ENCODE results near the gene ARHGEF37.

Gene ARHGEF37

DNA sequence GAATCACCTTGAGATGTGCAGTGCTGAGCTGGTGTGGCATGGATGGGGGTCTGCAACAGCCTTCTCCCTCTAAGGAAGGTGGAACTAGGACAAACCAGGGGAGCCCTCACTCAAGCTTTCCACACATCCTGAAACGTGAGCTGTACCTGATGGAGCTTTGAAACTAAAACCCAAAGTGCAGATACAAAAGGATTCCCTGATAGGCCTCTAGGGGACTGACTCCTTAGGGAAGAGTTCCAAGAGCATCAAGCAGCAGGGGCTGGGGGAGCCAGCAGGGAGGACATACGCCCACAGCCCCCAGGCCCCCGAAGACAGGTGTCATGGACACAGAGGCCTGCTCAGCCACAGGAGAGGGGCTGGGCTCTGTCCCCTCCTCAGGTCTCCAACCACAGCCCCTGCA, 17.7 kb downstream of the ARHGEF37 start:
- H3K9me3 Mint-ChIP-seq: no peaks in the 10 kb centered on the region
- H3K4me3 Mint-ChIP-seq: no peak overlapping the region
- no peaks in the 10 kb centered on the region for H3K36me3 Mint-ChIP-seq (ENCODE audit: low read depth)
- no peak for DNase-seq (ENCODE audit: low spot score)
- peaks cover 2% of the 10 kb centered on the region for H3K27me3 Mint-ChIP-seq (ENCODE audit: low read depth)
- H3K4me1 Mint-ChIP-seq (ENCODE audit: low read depth): peaks cover 3% of the 10 kb centered on the region
- no peak overlapping the region for H3K27ac Mint-ChIP-seq

DNA sequence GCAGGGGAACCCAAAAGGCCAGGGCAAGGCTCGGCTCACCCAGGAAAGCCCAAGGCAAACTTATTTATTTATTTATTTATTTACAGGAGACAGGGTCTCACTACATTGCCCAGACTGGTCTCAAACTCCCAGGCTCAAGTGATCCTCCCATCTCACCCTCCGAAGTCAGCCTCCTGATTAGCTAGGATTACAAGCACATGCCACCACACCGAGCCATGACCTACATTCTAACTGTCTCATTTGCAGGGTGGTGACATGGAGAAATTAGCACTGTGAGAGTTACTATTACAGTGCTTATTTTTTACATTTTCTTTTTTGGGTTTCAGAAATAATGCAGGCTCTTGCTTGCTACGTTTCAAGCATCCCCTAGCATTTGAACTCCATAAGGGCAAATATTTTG, 18.1 kb downstream of the ARHGEF37 start:
- Mint-ChIP-seq H3K36me3 (ENCODE audit: low read depth) (no peaks in the 10 kb centered on the region), H3K4me3 (no peak overlapping the region), H3K4me1 (ENCODE audit: low read depth) (peaks cover 5% of the 10 kb centered on the region), H3K27me3 (ENCODE audit: low read depth) (peaks cover 2% of the 10 kb centered on the region), H3K9me3 (no peaks in the 10 kb centered on the region), H3K27ac (no peak overlapping the region)
- no peak for DNase-seq (ENCODE audit: low spot score)

DNA sequence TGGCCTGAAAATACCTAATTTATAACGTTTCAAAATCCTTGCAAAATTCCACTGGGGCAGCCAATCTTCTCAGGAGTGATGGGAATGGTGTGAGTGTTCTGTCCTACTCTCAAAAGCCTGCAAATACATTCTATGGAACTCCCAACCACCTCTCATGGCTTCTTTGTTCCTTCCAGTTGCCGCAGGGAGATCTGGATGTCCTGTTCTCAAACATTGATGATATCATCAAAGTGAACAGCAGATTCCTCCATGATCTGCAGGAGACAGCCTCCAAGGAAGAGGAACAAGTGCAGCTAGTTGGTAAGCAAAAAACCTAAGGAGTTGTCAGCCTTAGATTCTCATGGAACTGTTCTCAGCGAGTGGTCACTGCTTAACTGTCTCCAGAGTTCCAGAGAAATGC, 19.6 kb downstream of the ARHGEF37 start:
- Mint-ChIP-seq H3K4me3 (no peak overlapping the region), H3K9me3 (no peaks in the 10 kb centered on the region), H3K27ac (no peak overlapping the region), H3K36me3 (ENCODE audit: low read depth) (no peaks in the 10 kb centered on the region), H3K4me1 (ENCODE audit: low read depth) (peaks cover 10% of the 10 kb centered on the region), H3K27me3 (ENCODE audit: low read depth) (peaks cover 2% of the 10 kb centered on the region)
- DNase-seq (ENCODE audit: low spot score): no peak

DNA sequence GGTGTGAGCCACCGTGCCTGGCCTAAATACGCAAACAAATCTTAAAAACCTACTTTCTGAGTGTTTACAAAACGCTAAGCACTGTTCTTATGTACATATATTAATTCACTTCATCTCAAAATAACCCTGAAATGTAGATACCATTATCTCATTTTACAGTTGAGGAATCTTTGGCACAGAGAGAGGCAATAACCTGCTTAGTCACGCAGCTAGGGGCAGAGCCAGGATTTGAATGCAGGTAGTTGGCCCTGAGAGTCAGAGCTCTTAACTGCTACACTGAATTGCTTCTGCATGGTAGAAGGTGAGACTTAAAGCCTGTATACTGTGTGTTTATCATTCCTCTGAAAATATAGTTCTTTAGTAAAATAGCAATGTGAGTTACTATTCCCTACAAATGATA, 21.9 kb downstream of the ARHGEF37 start:
- H3K27ac Mint-ChIP-seq: no peak overlapping the region
- H3K4me1 Mint-ChIP-seq (ENCODE audit: low read depth): peaks cover 18% of the 10 kb centered on the region
- H3K27me3 Mint-ChIP-seq (ENCODE audit: low read depth): peaks cover 2% of the 10 kb centered on the region
- H3K36me3 Mint-ChIP-seq (ENCODE audit: low read depth): no peaks in the 10 kb centered on the region
- H3K4me3 Mint-ChIP-seq: no peak overlapping the region
- H3K9me3 Mint-ChIP-seq: no peaks in the 10 kb centered on the region
- no peak for DNase-seq (ENCODE audit: low spot score)

DNA sequence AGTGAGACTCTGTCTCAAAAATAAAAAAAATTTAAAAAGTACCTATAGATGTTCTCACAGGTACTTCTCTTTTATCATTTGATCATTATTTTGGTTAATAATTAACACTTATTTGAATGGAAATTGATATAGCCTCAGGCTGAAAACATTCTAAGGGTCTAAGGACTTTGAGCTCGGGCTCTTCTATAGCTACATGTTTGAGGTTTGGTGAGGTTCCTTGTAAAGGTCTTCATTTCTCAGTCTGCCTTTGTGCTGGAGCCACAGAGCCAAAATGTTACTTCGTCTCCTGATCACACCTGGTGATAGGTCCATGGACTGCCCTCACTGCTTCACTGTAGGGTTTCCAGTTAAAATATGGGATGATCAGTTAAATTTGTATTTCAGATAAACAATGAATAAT, 22.6 kb downstream of the ARHGEF37 start:
- Mint-ChIP-seq H3K27me3 (ENCODE audit: low read depth) (peaks cover 2% of the 10 kb centered on the region), H3K4me1 (ENCODE audit: low read depth) (peaks cover 18% of the 10 kb centered on the region), H3K27ac (no peak overlapping the region), H3K36me3 (ENCODE audit: low read depth) (no peaks in the 10 kb centered on the region), H3K4me3 (no peak overlapping the region), H3K9me3 (no peaks in the 10 kb centered on the region)
- no peak for DNase-seq (ENCODE audit: low spot score)

DNA sequence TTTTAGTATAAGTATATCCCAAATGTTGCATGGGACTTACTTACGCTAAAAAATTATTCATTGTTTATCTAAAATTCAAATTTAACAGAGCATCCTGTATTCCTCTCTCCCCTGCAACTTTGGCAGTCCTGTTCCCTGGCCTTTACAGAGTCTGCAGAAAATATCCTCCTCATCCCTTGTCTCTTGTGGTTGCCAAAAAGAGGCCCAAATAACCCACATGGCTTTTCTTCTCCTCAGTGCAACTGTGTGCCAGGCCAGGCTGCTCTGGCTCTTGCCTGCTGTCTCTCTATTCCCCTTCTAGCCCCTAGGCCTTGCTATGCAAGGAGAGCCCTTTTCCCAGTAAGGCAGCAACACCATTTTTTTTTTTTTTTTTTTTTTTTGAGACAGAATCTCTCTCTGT, 23.0 kb downstream of the ARHGEF37 start:
- Mint-ChIP-seq H3K27me3 (ENCODE audit: low read depth) (peaks cover 2% of the 10 kb centered on the region), H3K36me3 (ENCODE audit: low read depth) (no peaks in the 10 kb centered on the region), H3K9me3 (peaks cover 4% of the 10 kb centered on the region), H3K4me1 (ENCODE audit: low read depth) (peaks cover 18% of the 10 kb centered on the region), H3K27ac (no peak overlapping the region), H3K4me3 (no peak overlapping the region)
- DNase-seq (ENCODE audit: low spot score): no peak

DNA sequence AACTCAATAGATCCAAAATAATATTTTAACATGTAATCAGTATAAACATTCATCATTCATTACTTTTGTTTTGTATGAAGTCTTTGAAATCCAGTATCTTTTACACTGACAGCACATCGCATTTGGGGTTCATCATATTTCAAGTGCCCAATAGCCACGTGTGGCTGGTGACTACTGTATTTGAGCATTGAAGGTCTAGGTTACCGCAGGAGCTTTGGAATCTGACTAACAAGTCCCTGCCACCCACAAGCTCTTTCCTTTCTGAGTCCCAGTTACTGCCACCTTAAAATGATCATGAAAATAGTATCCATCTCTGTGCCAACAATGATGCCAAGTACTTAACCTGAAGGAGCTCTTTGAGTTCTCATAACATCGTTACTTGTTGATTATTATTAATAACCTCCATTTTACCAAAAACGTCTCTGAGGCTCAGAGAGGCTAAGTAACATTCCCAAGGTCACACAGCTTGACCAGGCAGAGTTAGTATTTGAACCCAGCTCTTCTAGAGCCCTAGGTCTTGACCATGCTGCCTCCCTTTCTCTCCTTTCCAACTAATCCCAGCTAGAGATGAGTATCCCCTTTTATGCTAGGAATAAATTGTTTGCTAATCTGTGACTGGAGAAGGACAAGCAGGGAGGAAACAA, 24.2 kb downstream of the ARHGEF37 start:
- H3K27me3 Mint-ChIP-seq (ENCODE audit: low read depth): peaks cover 2% of the 10 kb centered on the region
- H3K9me3 Mint-ChIP-seq: peaks cover 4% of the 10 kb centered on the region
- DNase-seq (ENCODE audit: low spot score): no peak
- H3K4me3 Mint-ChIP-seq: peak overlapping the region; percentile 65
- H3K36me3 Mint-ChIP-seq (ENCODE audit: low read depth): no peaks in the 10 kb centered on the region
- H3K27ac Mint-ChIP-seq: no peak overlapping the region
- H3K4me1 Mint-ChIP-seq (ENCODE audit: low read depth): peaks cover 18% of the 10 kb centered on the region

DNA sequence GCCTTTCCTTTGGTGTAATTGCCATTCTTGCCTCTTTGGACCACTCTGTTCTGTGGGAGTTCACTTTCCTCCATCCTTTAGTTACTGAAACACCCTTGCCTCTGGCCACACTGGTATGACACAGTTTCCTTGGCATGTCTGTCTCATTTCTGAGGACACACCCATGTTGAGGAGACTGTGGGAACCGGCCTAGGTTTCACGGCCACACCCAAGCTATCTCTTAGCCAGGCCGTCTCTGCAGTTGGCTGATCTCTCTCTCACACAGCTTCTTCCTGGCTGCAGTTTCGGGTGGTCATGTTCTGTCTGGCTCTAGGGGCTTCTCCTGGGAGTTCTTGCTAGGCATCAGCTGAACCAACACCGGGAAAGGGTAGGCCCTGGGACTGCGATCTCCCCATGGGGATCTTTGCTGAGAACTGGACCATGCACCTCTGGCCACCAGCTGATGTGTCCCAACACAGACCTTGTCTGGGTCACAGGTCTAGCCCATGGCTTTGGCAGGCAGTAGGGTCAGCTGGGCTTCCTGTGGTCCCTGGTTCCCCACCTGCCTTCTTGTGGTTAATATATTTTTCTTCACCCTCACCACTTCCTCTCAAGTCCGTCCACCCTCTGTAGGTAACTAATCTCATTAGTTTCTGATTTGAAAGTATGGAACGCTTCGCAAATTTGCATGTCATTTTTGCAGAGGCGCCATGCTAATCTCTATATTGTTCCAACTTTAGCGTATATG, 24.9 kb downstream of the ARHGEF37 start:
- DNase-seq (ENCODE audit: low spot score): no peak
- H3K36me3 Mint-ChIP-seq (ENCODE audit: low read depth): no peaks in the 10 kb centered on the region
- H3K27me3 Mint-ChIP-seq (ENCODE audit: low read depth): peaks cover 2% of the 10 kb centered on the region
- peaks cover 4% of the 10 kb centered on the region for H3K9me3 Mint-ChIP-seq
- peak overlapping the region; percentile 65 for H3K4me3 Mint-ChIP-seq
- peak overlapping the region; percentile 43 for H3K27ac Mint-ChIP-seq
- peaks cover 18% of the 10 kb centered on the region for H3K4me1 Mint-ChIP-seq (ENCODE audit: low read depth)

DNA sequence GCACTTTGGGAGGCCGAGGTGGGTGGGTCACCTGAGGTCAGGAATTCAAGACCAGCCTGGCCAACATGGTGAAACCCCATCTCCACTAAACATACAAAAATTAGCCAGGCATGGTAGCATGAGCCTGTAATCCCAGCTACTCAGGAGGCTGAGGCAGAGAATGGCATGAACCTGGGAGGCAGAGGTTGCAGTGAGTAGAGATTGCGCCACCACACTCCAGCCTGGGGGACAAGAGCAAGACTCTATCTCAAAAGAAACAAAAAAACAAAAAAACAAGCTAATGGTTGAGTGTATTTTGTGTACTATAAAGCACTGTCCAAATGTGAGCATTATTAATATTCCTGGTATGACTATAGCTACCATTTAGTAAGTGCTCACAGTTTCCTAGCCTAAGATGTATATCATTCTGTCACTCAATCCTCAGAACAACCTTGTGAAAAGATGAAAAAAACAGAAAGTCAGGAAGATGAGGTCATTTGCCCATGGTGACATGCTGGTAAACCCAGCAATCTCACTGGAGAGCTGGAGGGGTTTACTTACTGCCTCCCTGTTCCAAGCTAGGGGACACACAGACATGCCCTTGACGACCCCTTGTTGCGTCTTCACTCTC, 27.7 kb downstream of the ARHGEF37 start:
- Mint-ChIP-seq H3K4me1 (ENCODE audit: low read depth) (peaks cover 18% of the 10 kb centered on the region), H3K9me3 (peaks cover 4% of the 10 kb centered on the region), H3K27ac (no peak overlapping the region), H3K4me3 (no peak overlapping the region), H3K36me3 (ENCODE audit: low read depth) (no peaks in the 10 kb centered on the region), H3K27me3 (ENCODE audit: low read depth) (no peaks in the 10 kb centered on the region)
- DNase-seq (ENCODE audit: low spot score): no peak

DNA sequence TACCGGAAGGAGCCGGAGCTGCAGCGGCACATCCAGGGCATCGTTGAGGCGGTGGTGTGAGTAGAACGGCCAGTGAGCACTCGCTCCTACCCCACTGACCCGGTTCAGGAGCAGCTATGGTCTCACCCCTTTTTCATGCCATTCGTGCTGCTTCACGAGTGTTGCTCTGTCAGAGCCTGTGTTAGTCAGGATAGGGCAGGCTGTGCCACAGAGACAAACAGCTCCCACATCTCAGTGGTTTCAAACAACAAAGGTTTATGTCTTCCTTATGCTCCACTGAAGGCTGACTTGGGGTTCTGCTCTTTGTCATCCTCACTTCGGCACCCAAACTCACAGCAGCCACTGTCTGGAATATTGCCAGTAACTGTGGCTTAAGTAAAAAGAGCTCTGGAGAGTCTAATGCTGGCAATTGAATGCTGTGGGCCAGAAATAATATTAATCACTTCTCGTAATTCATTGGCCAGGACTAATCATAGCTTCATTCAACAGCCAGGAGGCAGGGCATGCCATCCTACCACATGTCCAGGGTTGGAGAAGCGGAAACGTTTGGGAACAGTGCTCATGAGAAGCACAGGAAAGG, 28.4 kb downstream of the ARHGEF37 start:
- DNase-seq (ENCODE audit: low spot score): no peak
- no peak overlapping the region for H3K27ac Mint-ChIP-seq
- H3K9me3 Mint-ChIP-seq: peaks cover 4% of the 10 kb centered on the region
- no peaks in the 10 kb centered on the region for H3K27me3 Mint-ChIP-seq (ENCODE audit: low read depth)
- no peaks in the 10 kb centered on the region for H3K36me3 Mint-ChIP-seq (ENCODE audit: low read depth)
- peaks cover 17% of the 10 kb centered on the region for H3K4me1 Mint-ChIP-seq (ENCODE audit: low read depth)
- no peak overlapping the region for H3K4me3 Mint-ChIP-seq

DNA sequence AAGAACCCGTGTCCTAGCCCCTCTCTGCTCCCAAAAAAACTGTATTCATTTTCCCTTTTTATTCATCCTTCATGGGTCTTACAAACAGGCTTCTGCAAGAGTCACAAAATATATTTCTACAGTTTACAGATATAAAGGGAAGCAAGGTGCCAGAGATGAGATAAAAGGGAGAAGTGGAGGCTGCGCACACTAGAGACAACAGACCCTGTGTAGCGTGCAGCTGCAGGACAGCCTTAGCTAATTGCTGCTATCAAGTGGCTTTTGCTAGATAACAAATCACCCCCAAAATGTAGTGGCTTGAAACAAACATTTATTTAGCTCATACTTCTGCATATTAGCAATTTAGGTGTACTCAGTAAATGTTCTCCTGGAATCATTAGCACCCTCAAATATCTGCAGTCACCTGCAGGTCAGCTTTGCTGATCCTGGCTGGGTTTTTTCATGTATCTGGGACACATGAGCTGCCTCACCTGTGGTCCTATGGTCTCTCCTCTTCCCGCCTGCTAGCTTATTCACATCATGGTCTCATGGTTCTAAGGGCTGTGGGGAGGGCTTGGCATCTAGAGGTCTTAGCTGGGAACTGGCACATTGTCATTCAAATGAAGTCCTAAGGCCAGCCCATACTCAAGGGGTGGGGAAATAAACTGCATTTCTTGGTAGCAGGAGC, 29.4 kb downstream of the ARHGEF37 start:
- peaks cover 14% of the 10 kb centered on the region for H3K4me1 Mint-ChIP-seq (ENCODE audit: low read depth)
- H3K36me3 Mint-ChIP-seq (ENCODE audit: low read depth): no peaks in the 10 kb centered on the region
- no peak for DNase-seq (ENCODE audit: low spot score)
- H3K27me3 Mint-ChIP-seq (ENCODE audit: low read depth): no peaks in the 10 kb centered on the region
- H3K9me3 Mint-ChIP-seq: peaks cover 4% of the 10 kb centered on the region
- no peak overlapping the region for H3K4me3 Mint-ChIP-seq
- H3K27ac Mint-ChIP-seq: no peak overlapping the region

DNA sequence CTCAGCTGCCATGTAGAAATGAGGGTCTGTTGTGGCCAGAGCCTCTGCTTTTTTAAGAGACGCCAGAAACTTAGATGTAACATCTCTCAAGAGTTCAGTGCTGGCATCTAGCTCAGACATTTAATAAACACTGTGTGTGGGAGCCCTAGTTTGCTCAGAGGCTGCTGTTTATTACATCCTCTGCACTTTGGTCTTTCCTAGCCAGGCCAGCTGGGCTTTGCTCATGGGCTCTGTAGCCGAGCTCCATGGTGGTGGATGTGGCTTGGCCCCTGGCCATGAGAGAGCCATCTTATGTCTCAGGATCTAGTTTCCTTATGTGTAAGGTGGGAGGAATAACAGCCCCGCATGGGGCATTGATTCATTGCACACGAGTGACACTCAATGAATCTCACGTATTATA, 30.0 kb downstream of the ARHGEF37 start:
- H3K27ac Mint-ChIP-seq: no peak overlapping the region
- no peaks in the 10 kb centered on the region for H3K36me3 Mint-ChIP-seq (ENCODE audit: low read depth)
- no peak for DNase-seq (ENCODE audit: low spot score)
- peaks cover 10% of the 10 kb centered on the region for H3K4me1 Mint-ChIP-seq (ENCODE audit: low read depth)
- H3K27me3 Mint-ChIP-seq (ENCODE audit: low read depth): no peaks in the 10 kb centered on the region
- peaks cover 4% of the 10 kb centered on the region for H3K9me3 Mint-ChIP-seq
- no peak overlapping the region for H3K4me3 Mint-ChIP-seq

DNA sequence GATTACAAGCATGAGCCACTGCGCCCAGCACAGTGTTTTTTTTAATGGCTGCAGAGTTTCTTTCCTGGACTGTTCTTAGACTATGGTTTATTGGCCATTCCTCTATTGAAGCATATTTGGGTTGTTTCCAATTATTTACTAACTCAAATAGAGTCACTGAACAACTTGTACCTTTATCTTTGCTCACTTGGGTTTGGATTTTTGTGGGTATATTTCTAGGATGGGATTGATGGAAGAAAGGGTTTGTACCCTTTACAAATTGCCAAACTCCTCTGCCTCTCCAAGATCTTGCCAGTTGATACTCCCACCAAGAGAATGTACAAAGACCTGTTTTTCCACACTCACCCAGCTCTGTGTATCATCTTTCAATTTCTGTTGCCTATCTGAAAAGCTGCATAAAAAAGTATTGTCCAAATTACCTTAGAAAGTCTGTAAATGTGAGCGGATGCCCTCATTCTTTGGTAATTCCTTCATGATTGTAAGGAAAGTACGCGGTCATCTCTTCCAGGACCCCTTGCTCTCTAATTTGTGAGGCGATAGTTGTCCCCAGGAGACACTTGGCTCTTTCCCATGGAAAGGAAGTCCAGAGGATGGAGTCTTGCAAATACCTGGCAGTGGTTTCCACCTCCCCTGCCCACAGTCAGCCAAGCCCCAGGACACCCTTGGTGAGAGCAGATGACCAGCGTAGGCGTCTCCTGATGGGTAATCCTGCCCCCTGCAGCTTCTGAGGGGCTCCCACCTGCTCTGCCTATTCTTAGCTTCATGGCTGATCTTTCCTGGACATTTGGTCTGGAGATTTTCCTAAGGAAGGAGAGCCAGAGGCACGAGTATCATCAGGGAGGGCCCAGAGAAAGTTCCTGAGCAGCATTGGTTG, 33.0 kb downstream of the ARHGEF37 start:
- H3K4me1 Mint-ChIP-seq (ENCODE audit: low read depth): peaks cover 7% of the 10 kb centered on the region
- peak overlapping the region; percentile 13 for H3K27ac Mint-ChIP-seq
- no peak for DNase-seq (ENCODE audit: low spot score)
- no peaks in the 10 kb centered on the region for H3K36me3 Mint-ChIP-seq (ENCODE audit: low read depth)
- H3K4me3 Mint-ChIP-seq: no peak overlapping the region
- H3K9me3 Mint-ChIP-seq: peaks cover 1% of the 10 kb centered on the region
- H3K27me3 Mint-ChIP-seq (ENCODE audit: low read depth): no peaks in the 10 kb centered on the region
